ENCODE results near the gene THUMPD2.
A peak's percentile ranks its signal among the peaks of the same experiment; 100 is the strongest.

The THUMPD2 gene

GRCh38 chr2:39724828-39725144 lies 54.3 kb downstream of the THUMPD2 start:
- TF ChIP-seq NFIC (IDR thresholded peaks at IDR 0.05) (no peak), TEAD4 (IDR thresholded peaks at IDR 0.05) (no peak), FOXM1 (IDR thresholded peaks at IDR 0.05; ENCODE audit: borderline replicate concordance, low read depth) (no peak), CREB1 (IDR thresholded peaks at IDR 0.05; ENCODE audit: low read depth) (no peak), EP300 (IDR thresholded peaks at IDR 0.05; ENCODE audit: borderline replicate concordance) (no peak), EGR1 (IDR thresholded peaks at IDR 0.05) (no peak), USF1 (IDR thresholded peaks at IDR 0.05) (no peak), TAF1 (IDR thresholded peaks at IDR 0.05; ENCODE audit: low read depth) (no peak), TCF12 (IDR thresholded peaks at IDR 0.05; ENCODE audit: low read depth) (no peak), MAX (IDR thresholded peaks at IDR 0.05) (no peak)

GRCh38 chr2:39723946-39724827 lies 54.9 kb downstream of the THUMPD2 start:
- TF ChIP-seq FOXM1 (IDR thresholded peaks at IDR 0.05; ENCODE audit: borderline replicate concordance, low read depth), result peak; percentile 53
- TF ChIP-seq NFIC (IDR thresholded peaks at IDR 0.05), result peak; percentile 42; the same call in 1 of the 2 replicates
- TF ChIP-seq TCF12 (IDR thresholded peaks at IDR 0.05; ENCODE audit: low read depth), result peak; percentile 67
- no peak for TF ChIP-seq REST (IDR thresholded peaks at IDR 0.05; ENCODE audit: low read depth)
- no peak for TF ChIP-seq EGR1 (IDR thresholded peaks at IDR 0.05)
- peak; percentile 75 for TF ChIP-seq EP300 (IDR thresholded peaks at IDR 0.05; ENCODE audit: borderline replicate concordance)
- TF ChIP-seq TEAD4 (IDR thresholded peaks at IDR 0.05), result peak; percentile 96

- no peak for TF ChIP-seq TAF1 (IDR thresholded peaks at IDR 0.05; ENCODE audit: low read depth)
- TF ChIP-seq USF1 (IDR thresholded peaks at IDR 0.05), result no peak
- TF ChIP-seq REST (IDR thresholded peaks at IDR 0.05; ENCODE audit: low read depth), result no peak
- no peak for TF ChIP-seq ZBTB7A (IDR thresholded peaks at IDR 0.05; ENCODE audit: low read depth)
- TF ChIP-seq EP300 (IDR thresholded peaks at IDR 0.05; ENCODE audit: borderline replicate concordance), result no peak
- no peak for TF ChIP-seq EGR1 (IDR thresholded peaks at IDR 0.05)
- no peak for TF ChIP-seq TCF12 (IDR thresholded peaks at IDR 0.05; ENCODE audit: low read depth)
- no peak for TF ChIP-seq CREB1 (IDR thresholded peaks at IDR 0.05; ENCODE audit: low read depth)
- no peak for TF ChIP-seq FOXM1 (IDR thresholded peaks at IDR 0.05; ENCODE audit: borderline replicate concordance, low read depth)
- TF ChIP-seq TEAD4 (IDR thresholded peaks at IDR 0.05), result no peak
- TF ChIP-seq MAX (IDR thresholded peaks at IDR 0.05), result no peak
- no peak for TF ChIP-seq CEBPB (IDR thresholded peaks at IDR 0.05)
- TF ChIP-seq NFIC (IDR thresholded peaks at IDR 0.05), result no peak
- TF ChIP-seq YY1 (IDR thresholded peaks at IDR 0.05; ENCODE audit: low read depth), result no peak
- no peak for TF ChIP-seq RAD21 (IDR thresholded peaks at IDR 0.05; ENCODE audit: low read depth)
Measured at GRCh38 chr2:39723497-39723896, 55.6 kb downstream of the THUMPD2 start.

GRCh38 chr2:39720970-39721369 lies 58.1 kb downstream of the THUMPD2 start:
- no peak for TF ChIP-seq MAX (IDR thresholded peaks at IDR 0.05)
- TF ChIP-seq CREB1 (IDR thresholded peaks at IDR 0.05; ENCODE audit: low read depth), result no peak
- TF ChIP-seq YY1 (IDR thresholded peaks at IDR 0.05; ENCODE audit: low read depth), result no peak
- no peak for TF ChIP-seq TEAD4 (IDR thresholded peaks at IDR 0.05)
- no peak for TF ChIP-seq TCF12 (IDR thresholded peaks at IDR 0.05; ENCODE audit: low read depth)
- TF ChIP-seq TAF1 (IDR thresholded peaks at IDR 0.05; ENCODE audit: low read depth), result no peak
- TF ChIP-seq CEBPB (IDR thresholded peaks at IDR 0.05), result no peak
- no peak for TF ChIP-seq REST (IDR thresholded peaks at IDR 0.05; ENCODE audit: low read depth)
- TF ChIP-seq NFIC (IDR thresholded peaks at IDR 0.05), result no peak
- no peak for TF ChIP-seq EP300 (IDR thresholded peaks at IDR 0.05; ENCODE audit: borderline replicate concordance)
- no peak for TF ChIP-seq RAD21 (IDR thresholded peaks at IDR 0.05; ENCODE audit: low read depth)
